ENCODE measurements around the gene MN1.

The MN1 gene

GRCh38 chr22:27740202-27740748 is 61.3 kb downstream of the MN1 start:
- no peak for DNase-seq (ENCODE audit: low read depth in 2 of 2)

DNA sequence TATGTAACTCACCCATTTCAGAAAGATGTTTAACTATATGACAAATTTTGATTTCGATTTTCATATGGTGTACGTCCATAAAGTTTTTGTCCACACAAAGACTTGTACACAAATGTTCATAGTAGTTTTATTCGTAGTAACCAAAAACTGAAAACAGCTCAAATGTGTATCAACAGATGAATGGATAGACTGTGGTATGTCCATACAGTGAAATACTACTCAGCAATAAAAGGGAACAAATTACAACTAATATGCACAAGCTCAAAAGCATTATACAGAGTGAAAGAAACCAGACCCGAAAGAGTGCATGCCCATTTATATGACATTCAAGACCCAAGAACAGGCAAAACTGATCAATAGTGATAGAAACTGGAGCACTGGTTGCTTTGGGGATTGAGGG is 64.0 kb downstream of the MN1 start:
- no peak for DNase-seq (ENCODE audit: low read depth in 2 of 2)

- no peak for DNase-seq (ENCODE audit: low read depth in 2 of 2)
These were observed 67.5 kb downstream of the MN1 start for GRCh38 chr22:27734066-27734465.

DNA sequence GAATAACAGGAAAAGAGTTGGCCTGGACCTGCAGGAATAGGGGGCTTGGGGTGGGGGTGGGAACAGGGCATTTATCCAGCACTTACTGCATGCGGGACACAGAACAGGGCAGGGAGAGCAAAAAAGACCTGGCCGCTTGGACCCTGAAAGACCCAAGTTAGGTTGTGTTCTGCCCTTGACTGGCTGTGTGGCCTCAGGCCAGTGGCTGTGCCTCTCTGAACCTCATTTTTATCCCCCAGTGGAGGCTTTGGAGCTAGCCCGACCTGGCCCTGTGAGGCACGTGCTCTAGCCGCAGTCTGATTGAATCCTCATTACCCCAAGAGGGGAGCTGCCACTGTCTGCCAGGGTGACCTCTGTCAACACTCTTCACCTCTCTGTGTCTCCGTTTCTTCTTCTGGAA is 68.7 kb downstream of the MN1 start:
- no peak for DNase-seq (ENCODE audit: low read depth in 2 of 2)

DNA sequence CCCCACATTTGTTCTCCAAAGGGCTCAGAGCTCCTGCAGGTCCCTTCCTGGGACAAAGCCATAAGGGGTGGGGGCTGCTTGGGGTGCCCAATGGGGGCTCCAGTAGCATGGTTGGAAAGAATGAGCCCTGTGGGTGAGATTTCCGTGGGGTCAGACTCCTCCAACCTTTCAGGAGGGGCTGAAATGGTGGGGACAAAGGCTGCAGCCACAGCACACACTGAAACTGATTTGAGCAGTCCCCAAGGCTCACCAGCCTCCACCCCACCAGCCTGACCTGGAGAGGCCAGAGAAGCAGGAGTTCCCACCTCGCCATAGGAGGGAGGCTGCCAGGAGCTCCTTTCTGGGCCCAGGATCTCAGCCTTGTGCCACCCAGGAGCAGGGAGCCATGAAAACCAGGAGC is 69.2 kb downstream of the MN1 start:
- no peak for DNase-seq (ENCODE audit: low read depth in 2 of 2)

DNA sequence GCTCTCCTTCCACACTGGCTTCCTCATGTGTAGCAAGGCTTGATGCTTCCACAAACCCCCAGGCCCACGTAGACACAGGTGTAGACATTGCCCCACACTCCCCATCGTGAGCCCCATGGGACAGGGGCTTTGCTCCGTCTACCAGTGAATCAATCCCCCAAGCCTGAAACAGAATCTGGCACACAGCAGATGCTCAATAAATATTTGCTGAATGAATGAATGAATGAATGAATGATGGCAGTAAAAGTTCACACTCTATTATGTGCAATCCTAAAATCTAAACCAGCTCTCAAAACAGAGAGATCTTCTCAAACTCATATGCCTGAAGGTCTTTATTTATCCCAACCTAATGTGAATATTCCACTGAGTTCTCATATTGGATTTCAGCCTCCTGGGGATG is 69.9 kb downstream of the MN1 start:
- no peak for DNase-seq (ENCODE audit: low read depth in 2 of 2)

DNA sequence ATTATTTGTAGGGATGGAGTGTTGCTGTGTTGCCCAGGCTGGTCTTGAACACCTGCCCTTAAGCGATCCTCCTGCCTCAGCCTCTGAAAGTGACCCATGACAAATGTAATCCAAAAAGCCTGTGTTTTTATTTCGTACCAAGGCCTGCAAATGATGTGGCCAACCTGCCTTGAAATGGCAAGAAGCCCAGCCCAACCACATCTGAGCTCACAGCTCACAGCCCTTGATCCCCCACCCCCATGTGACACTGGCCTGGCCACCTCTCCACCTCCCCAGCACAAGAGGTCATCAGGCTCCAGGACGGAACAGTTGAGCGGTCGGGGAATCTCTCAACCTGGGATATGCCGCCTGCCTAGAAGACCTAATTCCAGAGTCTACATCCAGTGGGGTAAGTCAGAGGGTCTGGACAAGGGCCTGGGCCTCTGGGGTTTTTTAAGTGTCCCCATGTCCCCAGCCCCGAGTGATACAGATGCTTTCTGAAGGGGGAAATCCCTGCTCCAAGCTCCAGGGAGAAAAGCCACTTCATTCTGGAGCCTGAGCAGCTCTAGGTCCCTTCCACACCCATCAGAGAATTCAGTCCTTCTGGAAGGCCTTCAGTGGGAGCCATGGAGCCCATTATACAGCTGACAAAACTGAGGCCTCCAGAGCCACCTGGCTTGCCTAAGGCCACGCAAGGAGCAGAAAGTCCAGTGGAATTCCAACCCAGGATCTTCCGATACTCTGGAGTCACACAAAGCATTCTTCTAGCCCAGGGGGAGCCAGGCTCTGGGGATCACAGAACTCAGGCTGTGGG is 70.7 kb downstream of the MN1 start:
- no peak for DNase-seq (ENCODE audit: low read depth in 2 of 2)

GRCh38 chr22:27729246-27729645 is 72.3 kb downstream of the MN1 start:
- no peak for DNase-seq (ENCODE audit: low read depth in 2 of 2)

GRCh38 chr22:27727673-27728451 is 73.7 kb downstream of the MN1 start:
- no peak for DNase-seq (ENCODE audit: low read depth in 2 of 2)

DNA sequence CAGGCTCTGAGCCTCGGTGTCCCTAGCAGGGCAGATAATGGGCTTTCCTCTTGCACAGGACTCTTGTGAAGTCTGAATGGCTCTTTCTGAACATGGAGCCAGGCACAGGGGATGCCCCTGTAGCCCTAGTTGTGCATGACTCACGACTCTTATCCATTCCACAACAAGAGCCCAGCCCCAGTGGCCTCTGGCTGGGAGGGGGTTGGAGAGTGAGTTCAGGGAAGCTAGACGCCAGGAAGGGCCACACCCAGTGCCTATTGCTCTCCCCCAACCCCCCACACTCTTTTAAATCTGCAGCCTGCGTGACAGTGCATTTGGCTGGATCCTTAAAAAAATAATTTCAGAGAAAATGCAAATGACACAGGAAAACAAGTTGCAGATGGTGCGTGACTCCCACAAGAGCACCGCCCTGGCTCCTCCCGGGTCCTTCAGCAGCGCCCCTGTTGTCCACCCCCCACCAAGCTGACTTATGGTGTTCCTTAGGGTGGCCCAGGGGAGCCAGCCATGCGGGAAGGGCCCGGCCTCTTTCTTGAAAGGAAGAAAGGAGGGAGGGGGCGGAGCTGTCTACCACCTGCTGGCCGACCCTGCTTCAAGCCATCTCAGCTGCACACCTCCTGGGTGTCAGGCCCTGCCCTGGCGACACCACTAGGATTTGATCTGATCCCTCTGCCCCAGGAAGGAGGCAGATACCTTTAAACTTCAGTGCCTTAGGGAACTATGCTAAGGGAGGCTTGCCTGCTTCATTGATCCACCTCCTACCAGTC is 74.7 kb downstream of the MN1 start:
- DNase-seq (ENCODE audit: low read depth in 2 of 2): no peak

DNA sequence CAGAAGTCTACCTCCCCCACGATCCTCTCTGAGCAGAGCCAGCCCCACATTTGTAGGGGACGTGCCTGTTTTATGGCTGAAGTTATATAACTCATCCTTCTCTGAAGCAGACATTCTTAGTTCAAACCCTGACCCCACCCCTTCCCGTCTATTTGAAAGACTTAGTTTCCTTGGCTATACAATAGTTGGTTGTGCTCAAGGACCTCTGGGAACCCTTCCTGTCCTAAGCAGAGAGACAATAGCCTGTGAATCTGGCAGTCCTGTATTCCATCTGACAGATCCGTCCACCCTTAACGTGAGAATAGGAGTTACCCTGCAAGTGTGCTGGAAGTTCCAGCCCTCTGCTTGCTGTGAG is 75.2 kb downstream of the MN1 start:
- no peak for DNase-seq (ENCODE audit: low read depth in 2 of 2)

DNA sequence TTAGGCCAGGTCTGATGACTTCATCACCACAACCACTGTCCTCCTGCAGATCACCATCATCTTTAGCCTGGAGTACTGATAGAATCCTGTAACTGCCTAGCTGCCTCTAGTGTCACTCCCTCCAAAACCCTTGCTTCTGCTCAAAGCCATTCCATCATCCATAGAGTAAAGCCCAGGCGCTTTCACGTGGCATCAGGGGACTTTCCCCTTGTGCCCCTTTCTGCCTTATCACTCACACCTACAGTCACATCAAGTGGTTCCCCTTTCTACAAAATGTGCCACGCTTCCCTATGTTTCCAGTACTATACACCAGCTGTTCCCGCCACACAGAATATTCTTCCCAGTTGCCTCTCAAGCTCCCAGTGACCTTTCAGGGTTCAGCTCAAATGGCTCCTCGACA is 75.9 kb downstream of the MN1 start:
- DNase-seq (ENCODE audit: low read depth in 2 of 2): no peak

- DNase-seq (ENCODE audit: low read depth in 2 of 2): no peak
These were observed 76.8 kb downstream of the MN1 start for GRCh38 chr22:27724709-27725108.

DNA sequence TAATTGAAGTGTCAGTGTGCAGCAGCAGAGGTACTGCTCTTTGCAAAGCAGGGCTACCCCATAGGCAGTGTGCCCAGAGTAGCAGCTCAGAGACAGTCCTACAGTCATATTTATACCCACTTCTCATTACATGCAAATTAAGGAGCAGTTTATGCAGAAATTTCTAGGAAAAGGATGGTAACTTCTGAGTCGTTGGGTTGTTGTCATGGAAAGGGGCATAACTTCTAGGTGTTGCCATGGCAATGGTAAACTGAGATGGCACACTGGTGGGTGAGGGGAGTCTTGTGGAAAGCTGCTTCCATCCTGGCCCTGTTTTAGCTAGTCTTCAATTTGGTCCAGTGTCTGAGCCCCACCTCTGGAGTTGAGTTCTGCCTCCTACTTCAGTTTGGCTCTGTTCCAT is 77.4 kb downstream of the MN1 start:
- no peak for DNase-seq (ENCODE audit: low read depth in 2 of 2)

- DNase-seq (ENCODE audit: low read depth in 2 of 2): no peak
These were observed 77.8 kb downstream of the MN1 start for GRCh38 chr22:27723708-27724107.

- no peak for DNase-seq (ENCODE audit: low read depth in 2 of 2)
These were observed 78.4 kb downstream of the MN1 start for GRCh38 chr22:27723158-27723557.

DNA sequence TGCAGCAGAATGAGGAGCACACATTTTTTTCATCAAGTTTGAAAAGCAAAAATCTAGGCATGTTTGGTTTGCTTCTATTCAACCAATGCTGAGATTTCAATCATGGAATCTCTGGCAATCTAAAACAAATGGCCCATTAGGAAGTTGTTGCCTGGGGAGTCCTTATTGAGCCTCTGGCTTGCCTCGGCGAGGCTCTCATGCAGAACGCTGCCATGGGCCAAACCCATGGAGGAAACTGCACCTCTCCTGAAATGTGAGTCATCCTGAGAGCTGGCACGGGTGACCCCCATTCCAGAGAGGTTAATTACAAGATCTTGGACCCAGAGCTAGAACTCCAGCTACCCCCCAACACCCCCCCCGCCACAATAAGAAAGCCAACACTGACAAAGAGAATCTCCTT is 80.7 kb downstream of the MN1 start:
- no peak for DNase-seq (ENCODE audit: low read depth in 2 of 2)

DNA sequence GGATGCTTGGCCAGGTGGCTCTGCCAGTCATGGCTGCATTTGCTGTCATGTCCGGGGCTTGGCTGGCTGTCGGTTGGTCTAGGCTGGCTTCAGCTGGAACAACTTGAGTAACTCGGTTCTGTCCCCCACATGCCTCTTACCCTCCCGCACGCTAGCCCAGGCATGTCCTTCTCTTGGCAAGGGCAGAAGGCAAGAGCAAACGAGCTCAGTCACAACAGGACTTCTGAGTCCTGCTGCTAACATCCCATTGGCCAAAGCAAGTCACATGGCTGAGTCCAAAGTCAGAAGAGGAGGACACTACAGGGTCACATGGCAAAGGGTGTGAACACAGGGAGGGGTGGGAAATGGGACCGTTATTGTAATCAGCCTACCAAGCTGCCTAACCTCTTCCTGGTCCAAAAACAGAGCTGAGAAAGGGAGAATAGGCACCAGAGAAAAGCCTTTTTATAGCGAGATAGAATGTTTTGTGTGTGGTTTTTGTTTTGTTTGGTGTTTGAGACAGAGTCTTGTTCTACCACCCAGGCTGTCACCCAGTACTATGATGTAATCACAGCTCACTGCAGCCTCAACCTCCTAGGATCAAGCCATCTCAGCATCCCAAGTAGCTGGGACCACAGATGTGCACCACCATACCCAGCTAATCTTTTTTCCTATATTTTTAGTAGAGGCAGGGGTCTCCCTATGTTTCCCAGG is 81.9 kb downstream of the MN1 start:
- no peak for DNase-seq (ENCODE audit: low read depth in 2 of 2)

DNA sequence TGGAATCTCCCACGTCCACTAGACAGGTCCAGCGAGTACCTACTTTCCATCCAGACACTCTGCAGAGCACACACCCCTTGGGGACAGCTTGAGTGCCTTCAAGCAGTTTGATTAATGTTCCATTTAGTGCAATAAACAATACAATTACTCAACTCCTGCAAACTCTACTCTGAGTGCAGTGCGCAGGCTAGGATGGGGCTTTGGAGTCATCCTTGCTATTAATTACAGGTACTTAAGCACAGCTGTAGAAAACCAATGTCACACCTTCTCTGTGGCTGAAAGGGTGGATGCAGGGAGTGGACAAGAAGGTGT is 82.6 kb downstream of the MN1 start:
- no peak for DNase-seq (ENCODE audit: low read depth in 2 of 2)

DNA sequence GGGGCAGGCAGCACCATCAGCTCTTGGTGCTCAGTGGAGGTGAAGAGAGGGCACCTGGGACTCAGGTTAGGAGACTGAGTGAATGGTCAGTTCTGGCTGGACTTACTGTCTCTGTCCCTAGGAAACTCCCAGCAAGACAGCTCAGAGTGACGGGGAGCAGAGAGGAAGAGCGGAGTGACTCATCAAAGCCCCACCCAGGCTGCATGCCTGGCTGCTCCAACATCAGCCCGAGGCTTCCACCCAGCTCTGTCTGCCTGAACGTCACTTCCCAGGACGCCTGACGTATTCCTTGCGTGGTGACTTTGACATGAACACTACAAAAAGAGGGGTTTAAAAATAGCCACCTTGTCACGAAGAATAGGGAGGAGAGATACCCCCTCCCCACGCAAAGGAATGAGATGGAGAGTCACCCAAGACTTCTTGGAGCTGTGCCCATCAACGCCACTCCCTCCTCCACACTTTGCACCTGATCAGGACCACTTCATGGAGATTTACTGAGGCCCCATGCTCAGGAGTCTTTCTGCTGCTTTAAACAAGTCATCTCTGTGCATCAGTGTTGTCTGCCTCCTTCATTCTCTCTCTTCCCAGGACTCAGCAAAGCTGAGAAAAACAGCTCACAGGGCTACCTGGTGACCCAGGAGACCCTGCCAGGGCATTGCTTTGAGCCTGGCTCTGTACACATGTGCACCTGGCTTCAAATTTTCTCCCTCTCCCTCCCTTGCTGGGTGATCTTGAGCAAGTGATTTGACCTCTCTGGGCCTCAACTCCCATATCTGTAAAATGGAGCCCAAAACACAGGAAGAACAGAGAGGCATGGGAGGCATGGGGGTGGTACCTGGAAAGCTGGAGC is 83.1 kb downstream of the MN1 start:
- no peak for DNase-seq (ENCODE audit: low read depth in 2 of 2)

DNA sequence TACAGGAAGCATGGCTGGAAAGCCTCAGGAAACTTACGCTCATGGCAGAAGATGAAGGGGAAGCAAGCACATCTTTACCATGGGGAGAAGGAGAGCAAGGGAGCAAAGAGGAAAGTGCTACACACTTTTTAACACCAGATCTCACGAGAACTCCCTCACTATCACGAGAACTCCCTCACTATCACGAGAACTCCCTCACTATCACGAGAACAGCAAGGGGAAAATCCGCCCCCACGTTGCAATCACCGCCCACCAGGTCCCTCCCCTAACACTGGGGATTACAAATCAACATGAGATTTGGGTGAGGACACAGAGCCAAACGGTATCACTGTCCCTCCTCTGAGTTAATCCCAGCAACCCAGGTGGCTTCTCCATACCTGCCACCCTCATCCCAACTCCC is 84.5 kb downstream of the MN1 start:
- DNase-seq (ENCODE audit: low read depth in 2 of 2): no peak
